Spleen (tissue), 7 donors: ENCODE measurements around the gene FHL2.

Experiments used
- POLR2A ChIP-seq, 3 donors: fragments of 450-650 bp; IDR thresholded peaks; one replicate each; pipeline ENCODE4 v1.5.1; 2017; ENCODE audit warnings: antibody characterized with exemption in 3 of 3, mild to moderate bottlenecking in 1 of 3
- TF ChIP-seq, protein P1 (sequence below), 11 experiments: fragments of 200-600 bp in 7 of 11; fragments of 450-650 bp in 4 of 11; sonication (generic) in 4 of 11; IDR thresholded peaks in 8 of 11; conservative IDR thresholded peaks in 3 of 11; 1 replicate in 7 of 11; 2 replicates in 4 of 11; pipeline versions ENCODE4 v1.4.0 to v1.8.0; 2016 to 2021; ENCODE audit warnings: antibody characterized with exemption in 11 of 11, inconsistent platforms in 4 of 11, mild to moderate bottlenecking in 1 of 11
- donor health status: DM: no; HTN: no; CAD: no; lungs with moderate emphysema.
- donor health status: DM: no; HTN: no; CAD: no.
- donor health status: DM: no; HTN: no; CAD: no.

DNA sequence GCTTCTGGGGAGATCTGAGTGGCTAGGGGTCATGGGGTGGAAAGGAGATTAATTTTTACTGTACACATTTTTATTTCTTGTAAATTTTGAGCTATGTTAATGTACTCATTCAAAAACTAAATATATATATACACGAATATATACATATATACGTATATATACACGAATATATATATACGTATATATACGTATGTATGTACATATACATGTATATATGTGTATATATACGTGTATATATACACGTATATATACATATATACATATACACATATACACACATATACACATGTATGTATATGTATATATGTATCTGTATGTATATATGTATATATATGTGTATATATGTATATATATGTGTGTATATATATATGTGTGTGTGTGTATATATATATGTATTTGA lies 3.0 kb upstream of the FHL2 start:
- no peak for TF ChIP-seq POLR2A (IDR thresholded peaks at IDR 0.05)
- TF ChIP-seq, protein P1, sequence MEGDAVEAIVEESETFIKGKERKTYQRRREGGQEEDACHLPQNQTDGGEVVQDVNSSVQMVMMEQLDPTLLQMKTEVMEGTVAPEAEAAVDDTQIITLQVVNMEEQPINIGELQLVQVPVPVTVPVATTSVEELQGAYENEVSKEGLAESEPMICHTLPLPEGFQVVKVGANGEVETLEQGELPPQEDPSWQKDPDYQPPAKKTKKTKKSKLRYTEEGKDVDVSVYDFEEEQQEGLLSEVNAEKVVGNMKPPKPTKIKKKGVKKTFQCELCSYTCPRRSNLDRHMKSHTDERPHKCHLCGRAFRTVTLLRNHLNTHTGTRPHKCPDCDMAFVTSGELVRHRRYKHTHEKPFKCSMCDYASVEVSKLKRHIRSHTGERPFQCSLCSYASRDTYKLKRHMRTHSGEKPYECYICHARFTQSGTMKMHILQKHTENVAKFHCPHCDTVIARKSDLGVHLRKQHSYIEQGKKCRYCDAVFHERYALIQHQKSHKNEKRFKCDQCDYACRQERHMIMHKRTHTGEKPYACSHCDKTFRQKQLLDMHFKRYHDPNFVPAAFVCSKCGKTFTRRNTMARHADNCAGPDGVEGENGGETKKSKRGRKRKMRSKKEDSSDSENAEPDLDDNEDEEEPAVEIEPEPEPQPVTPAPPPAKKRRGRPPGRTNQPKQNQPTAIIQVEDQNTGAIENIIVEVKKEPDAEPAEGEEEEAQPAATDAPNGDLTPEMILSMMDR (IDR thresholded peaks at IDR 0.05 in 8 of 11, conservative IDR thresholded peaks at IDR 0.05 in 3 of 11) = no peak
